ENCODE data around the gene MCUB. TPM values are rescaled to one million over a fixed set of nuclear protein-coding genes. Genes with fewer than 3 reads are reported as not detected.

Gene MCUB
- total RNA-seq, 2 donors from 2014 or later = 15.5 to 18.5 TPM

DNA sequence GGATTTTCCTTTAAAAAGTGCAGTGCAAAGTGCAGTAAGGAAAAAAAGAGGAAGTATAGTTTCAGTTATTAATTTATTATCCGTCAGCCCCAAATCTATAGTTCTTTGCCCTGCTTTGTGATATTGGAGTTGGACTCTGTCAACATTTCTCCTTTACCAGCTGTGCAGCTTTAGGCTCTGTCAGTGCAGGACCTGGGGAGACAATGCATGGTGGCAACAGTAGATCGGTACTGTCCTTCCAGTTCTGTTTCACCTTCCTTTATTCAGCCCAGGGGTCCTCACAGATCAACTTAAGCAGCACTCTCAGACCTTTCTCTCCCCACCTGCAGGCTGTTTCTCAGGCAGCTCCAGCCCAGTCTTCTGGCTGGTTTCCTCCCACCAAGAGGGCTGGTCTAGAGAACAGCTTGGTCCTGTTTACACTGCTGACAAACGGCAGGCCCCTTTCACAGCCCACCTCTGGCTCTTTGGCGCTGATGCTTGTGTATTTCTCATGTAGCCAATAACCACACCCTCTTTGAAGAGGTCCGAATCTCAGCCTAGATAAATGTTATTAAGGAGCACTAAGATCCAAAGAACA is 71.6 kb downstream of the MCUB start:
- Histone ChIP-seq H3K9me3 (no peaks in the 10 kb centered on the region), H3K4me3 (no peak overlapping the region), H3K36me3 (no peaks in the 10 kb centered on the region), H3K4me1 (replicated peaks) (no peaks in the 10 kb centered on the region), H3K27ac (no peak overlapping the region), H3K27me3 (replicated peaks; ENCODE audit: insufficient read depth) (no peaks in the 10 kb centered on the region)
- no peak for DNase-seq (ENCODE audit: low spot score)
- 39% methylated on average over 5 of the region's 5 CpGs for WGBS
- intact Hi-C loops (cut with DNase I) = no loop called here
- TF ChIP-seq, protein P1, sequence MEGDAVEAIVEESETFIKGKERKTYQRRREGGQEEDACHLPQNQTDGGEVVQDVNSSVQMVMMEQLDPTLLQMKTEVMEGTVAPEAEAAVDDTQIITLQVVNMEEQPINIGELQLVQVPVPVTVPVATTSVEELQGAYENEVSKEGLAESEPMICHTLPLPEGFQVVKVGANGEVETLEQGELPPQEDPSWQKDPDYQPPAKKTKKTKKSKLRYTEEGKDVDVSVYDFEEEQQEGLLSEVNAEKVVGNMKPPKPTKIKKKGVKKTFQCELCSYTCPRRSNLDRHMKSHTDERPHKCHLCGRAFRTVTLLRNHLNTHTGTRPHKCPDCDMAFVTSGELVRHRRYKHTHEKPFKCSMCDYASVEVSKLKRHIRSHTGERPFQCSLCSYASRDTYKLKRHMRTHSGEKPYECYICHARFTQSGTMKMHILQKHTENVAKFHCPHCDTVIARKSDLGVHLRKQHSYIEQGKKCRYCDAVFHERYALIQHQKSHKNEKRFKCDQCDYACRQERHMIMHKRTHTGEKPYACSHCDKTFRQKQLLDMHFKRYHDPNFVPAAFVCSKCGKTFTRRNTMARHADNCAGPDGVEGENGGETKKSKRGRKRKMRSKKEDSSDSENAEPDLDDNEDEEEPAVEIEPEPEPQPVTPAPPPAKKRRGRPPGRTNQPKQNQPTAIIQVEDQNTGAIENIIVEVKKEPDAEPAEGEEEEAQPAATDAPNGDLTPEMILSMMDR (IDR thresholded peaks at IDR 0.05) = no peak
- TF ChIP-seq POLR2A (IDR thresholded peaks at IDR 0.05) = no peak
- TF ChIP-seq POLR2AphosphoS5 (IDR thresholded peaks at IDR 0.05) = no peak

DNA sequence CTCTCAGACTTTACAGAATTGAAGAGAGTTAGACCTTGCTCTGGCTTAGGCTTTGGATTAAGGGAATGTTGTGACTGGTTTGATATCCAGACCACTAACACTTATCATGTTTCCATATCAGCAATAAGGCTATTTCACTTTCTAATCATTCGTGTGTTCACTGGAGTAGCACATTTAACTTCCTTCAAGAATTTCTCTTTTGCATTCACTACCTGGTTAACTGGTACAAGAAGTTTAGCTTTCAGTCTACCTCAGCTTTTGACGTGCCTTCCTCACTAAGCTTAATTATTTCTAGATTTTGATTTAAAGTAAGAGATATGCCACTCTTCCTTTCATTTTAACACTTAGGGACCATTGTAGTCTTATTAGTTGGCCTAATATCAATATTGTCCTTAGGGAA is 80.6 kb downstream of the MCUB start:
- Histone ChIP-seq H3K27ac (no peak overlapping the region), H3K27me3 (replicated peaks; ENCODE audit: insufficient read depth) (no peaks in the 10 kb centered on the region), H3K4me1 (replicated peaks) (no peaks in the 10 kb centered on the region), H3K9me3 (no peaks in the 10 kb centered on the region), H3K4me3 (no peak overlapping the region), H3K36me3 (no peaks in the 10 kb centered on the region)
- 88% methylated on average over 2 of the region's 2 CpGs for WGBS
- no peak for DNase-seq (ENCODE audit: low spot score)
- intact Hi-C loops (cut with DNase I) = no loop called here
- TF ChIP-seq, protein P1 (IDR thresholded peaks at IDR 0.05) = no peak
- no peak for TF ChIP-seq POLR2AphosphoS5 (IDR thresholded peaks at IDR 0.05)
- no peak for TF ChIP-seq POLR2A (IDR thresholded peaks at IDR 0.05)

DNA sequence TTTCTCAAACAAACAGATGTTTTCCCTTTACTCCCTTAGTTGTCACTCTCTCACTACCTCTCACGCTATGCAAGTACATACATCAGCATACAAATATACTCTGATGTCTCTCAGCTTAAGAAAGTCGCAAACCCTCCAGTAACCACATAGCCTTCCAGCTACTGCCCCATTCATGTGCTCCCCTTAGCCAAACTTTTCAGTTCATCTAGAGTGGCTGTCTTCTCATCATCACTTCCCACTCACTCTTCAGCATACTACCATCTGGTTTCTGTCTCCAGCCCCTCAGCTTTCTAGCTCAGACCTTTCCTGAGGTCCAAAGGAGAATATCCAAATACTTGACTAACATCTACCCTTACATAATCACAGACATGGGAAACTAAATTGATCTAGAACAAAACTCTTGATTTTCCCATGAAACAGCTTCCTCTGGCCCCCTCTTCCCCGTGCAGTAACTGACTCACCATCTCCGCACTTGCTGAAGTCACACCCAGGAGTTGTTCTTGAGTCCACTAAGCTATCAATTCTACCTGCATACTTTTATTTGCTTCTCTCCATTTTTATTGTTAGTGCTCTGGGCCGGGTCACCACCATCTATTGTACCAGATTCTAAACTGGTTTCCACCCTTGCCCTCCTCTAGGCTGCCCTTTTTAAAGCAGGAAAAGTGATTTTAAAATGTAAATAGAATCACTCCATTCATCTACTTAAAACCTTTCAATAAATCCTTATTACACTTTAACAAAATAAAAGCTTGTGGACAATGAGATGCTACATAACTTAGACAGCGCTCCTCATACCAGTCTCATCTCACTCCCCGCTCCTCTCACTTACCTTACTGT is 86.0 kb downstream of the MCUB start:
- Histone ChIP-seq H3K4me1 (replicated peaks) (no peaks in the 10 kb centered on the region), H3K36me3 (no peaks in the 10 kb centered on the region), H3K27ac (no peak overlapping the region), H3K9me3 (no peaks in the 10 kb centered on the region), H3K4me3 (no peak overlapping the region), H3K27me3 (replicated peaks; ENCODE audit: insufficient read depth) (no peaks in the 10 kb centered on the region)
- TF ChIP-seq, protein P1 (IDR thresholded peaks at IDR 0.05) = no peak
- TF ChIP-seq POLR2A (IDR thresholded peaks at IDR 0.05) (no peak), POLR2AphosphoS5 (IDR thresholded peaks at IDR 0.05) (no peak)
- no peak for DNase-seq (ENCODE audit: low spot score)
- intact Hi-C loops (cut with DNase I) = no loop called here
- WGBS = 77% methylated on average over 7 of the region's 7 CpGs

DNA sequence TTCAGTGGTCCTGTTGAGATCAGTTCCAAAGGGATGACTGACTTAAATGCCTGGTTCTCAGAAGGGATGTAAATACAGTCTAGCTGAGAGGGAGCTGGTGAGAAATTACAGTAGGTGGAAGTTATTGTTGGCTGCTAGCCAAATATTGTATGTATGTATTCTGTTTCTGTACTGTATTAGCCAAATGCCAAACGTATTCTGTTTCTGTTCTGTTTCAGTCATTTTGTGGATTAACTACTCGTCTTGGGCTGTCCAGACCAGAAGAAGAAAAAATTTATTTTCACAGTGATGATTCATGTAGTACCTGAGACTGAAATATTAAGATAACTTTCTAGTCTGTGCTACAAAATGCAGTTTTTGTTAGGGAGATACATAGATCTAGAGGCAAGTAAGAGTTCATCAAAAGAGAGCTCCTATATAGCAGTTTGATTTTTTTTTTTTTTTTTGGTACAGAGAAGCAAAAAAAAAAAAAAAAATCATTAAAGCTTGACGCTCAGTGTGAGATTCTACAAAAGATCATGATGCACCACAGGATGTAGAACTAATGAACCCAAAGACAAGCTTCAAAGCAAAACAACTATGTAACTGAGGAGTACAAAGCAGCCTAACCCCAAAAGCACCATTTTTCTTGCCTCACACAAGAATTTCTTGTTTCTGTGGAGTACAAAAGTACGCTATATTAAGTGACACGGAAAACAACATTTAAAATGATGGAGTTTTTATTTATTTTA is 88.4 kb downstream of the MCUB start:
- DNase-seq (ENCODE audit: low spot score) = no peak
- Histone ChIP-seq H3K4me3 (no peak overlapping the region), H3K9me3 (no peaks in the 10 kb centered on the region), H3K4me1 (replicated peaks) (no peaks in the 10 kb centered on the region), H3K36me3 (no peaks in the 10 kb centered on the region), H3K27me3 (replicated peaks; ENCODE audit: insufficient read depth) (no peaks in the 10 kb centered on the region), H3K27ac (no peak overlapping the region)
- intact Hi-C loops (cut with DNase I) = no loop called here
- TF ChIP-seq POLR2A (IDR thresholded peaks at IDR 0.05) = no peak
- 71% methylated on average over 5 of the region's 5 CpGs for WGBS

DNA sequence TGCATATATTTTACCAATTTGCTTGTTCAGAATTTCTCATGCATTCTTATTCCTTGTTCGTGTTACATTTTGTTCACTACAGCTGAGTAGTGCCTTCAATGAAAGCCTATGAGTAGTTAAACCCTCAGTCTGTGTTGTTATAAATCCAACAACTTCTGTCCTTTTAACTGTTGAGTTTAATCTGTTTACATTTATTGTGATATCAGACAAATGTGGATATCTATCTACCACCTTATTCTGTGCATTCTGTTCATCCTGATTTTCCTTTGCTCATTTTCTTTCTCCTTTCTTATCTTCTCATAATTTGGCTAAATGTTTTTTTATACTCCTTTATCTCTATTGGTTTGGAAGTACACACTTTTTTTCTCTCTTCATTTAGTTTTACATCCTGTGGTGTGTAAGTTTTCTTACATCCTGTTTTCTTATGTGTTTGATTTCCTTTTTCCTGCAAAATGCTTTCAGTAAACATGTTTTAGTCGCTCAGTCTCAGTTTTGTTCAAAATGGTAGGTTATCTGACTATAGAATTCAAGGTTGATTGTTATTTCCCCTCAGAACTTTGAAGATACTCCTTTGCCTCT is 89.0 kb downstream of the MCUB start:
- no peaks in the 10 kb centered on the region for H3K27me3 ChIP-seq (replicated peaks; ENCODE audit: insufficient read depth)
- no peak for DNase-seq (ENCODE audit: low spot score)
- no peaks in the 10 kb centered on the region for H3K4me1 ChIP-seq (replicated peaks)
- TF ChIP-seq POLR2A (IDR thresholded peaks at IDR 0.05) = no peak
- TF ChIP-seq POLR2AphosphoS5 (IDR thresholded peaks at IDR 0.05) = no peak
- TF ChIP-seq, protein P1 (IDR thresholded peaks at IDR 0.05) = no peak
- H3K9me3 ChIP-seq = no peaks in the 10 kb centered on the region
- 88% methylated on average over 2 of the region's 2 CpGs for WGBS
- H3K36me3 ChIP-seq = no peaks in the 10 kb centered on the region
- no peak overlapping the region for H3K27ac ChIP-seq
- intact Hi-C loops (cut with DNase I) = no loop called here
- H3K4me3 ChIP-seq = no peak overlapping the region

All from prostate gland (tissue), 2 donors.